Activated naive CD4-positive, alpha-beta T cell treated with anti-CD3 and anti-CD28 coated beads, Interleukin-2, amount 50 U/mL, for 24 hours (primary cell): ENCODE results near the gene NFYA.
"Not testable (repeated sequence)": the region's sequence is repeated elsewhere in the genome, so short reads cannot be mapped to it uniquely, and the experiment has no call there.

Experiments used
- H3K27ac Mint-ChIP-seq: one replicate; pipeline ENCODE4 v1.8.0; 2021; ENCODE audit warnings: mild to moderate bottlenecking, mixed read lengths
- H3K27me3 Mint-ChIP-seq: one replicate; pipeline ENCODE4 v1.8.0; 2021; ENCODE audit warnings: mixed read lengths
- H3K36me3 Mint-ChIP-seq: one replicate; pipeline ENCODE4 v1.8.0; 2021; ENCODE audit warnings: mixed read lengths
- H3K4me1 Mint-ChIP-seq: one replicate; pipeline ENCODE4 v1.8.0; 2021; ENCODE audit warnings: mixed read lengths
- H3K4me3 Mint-ChIP-seq: one replicate; pipeline ENCODE4 v1.8.0; 2021; ENCODE audit warnings: mild to moderate bottlenecking, mixed read lengths
- H3K9me3 Mint-ChIP-seq: one replicate; pipeline ENCODE4 v1.8.0; 2021; ENCODE audit warnings: mixed read lengths

NFYA gene

GRCh38 chr6:41111017-41111416, 38.2 kb downstream of the NFYA start:
- Mint-ChIP-seq H3K9me3 (no peaks in the 10 kb centered on the region), H3K36me3 (peaks cover 8% of the 10 kb centered on the region), H3K27me3 (no peaks in the 10 kb centered on the region), H3K27ac (no peak overlapping the region), H3K4me1 (no peaks in the 10 kb centered on the region), H3K4me3 (no peak overlapping the region)

GRCh38 chr6:41115027-41115426, 42.3 kb downstream of the NFYA start:
- not testable (repeated sequence) for H3K27ac Mint-ChIP-seq, H3K9me3 Mint-ChIP-seq, H3K4me1 Mint-ChIP-seq, H3K27me3 Mint-ChIP-seq, H3K4me3 Mint-ChIP-seq
- peaks cover 12% of the 10 kb centered on the region for H3K36me3 Mint-ChIP-seq

- H3K4me3 Mint-ChIP-seq: no peak overlapping the region
- H3K27me3 Mint-ChIP-seq: no peaks in the 10 kb centered on the region
- H3K4me1 Mint-ChIP-seq: no peaks in the 10 kb centered on the region
- H3K9me3 Mint-ChIP-seq: no peaks in the 10 kb centered on the region
- H3K27ac Mint-ChIP-seq: no peak overlapping the region
- H3K36me3 Mint-ChIP-seq: peaks cover 25% of the 10 kb centered on the region
Observed at GRCh38 chr6:41119508-41119907, 46.7 kb downstream of the NFYA start.

GRCh38 chr6:41120058-41120457, 47.3 kb downstream of the NFYA start:
- H3K4me1 Mint-ChIP-seq: no peaks in the 10 kb centered on the region
- no peaks in the 10 kb centered on the region for H3K27me3 Mint-ChIP-seq
- peak overlapping the region; percentile 46 for H3K27ac Mint-ChIP-seq
- H3K4me3 Mint-ChIP-seq: no peak overlapping the region
- no peaks in the 10 kb centered on the region for H3K9me3 Mint-ChIP-seq
- peaks cover 22% of the 10 kb centered on the region for H3K36me3 Mint-ChIP-seq

- no peaks in the 10 kb centered on the region for H3K4me1 Mint-ChIP-seq
- H3K36me3 Mint-ChIP-seq: peaks cover 28% of the 10 kb centered on the region
- no peaks in the 10 kb centered on the region for H3K27me3 Mint-ChIP-seq
- H3K27ac Mint-ChIP-seq: no peak overlapping the region
- no peaks in the 10 kb centered on the region for H3K9me3 Mint-ChIP-seq
- no peak overlapping the region for H3K4me3 Mint-ChIP-seq
Observed at GRCh38 chr6:41122373-41122772, 49.6 kb downstream of the NFYA start.

- no peaks in the 10 kb centered on the region for H3K27me3 Mint-ChIP-seq
- H3K27ac Mint-ChIP-seq: no peak overlapping the region
- H3K36me3 Mint-ChIP-seq: peaks cover 26% of the 10 kb centered on the region
- H3K4me1 Mint-ChIP-seq: no peaks in the 10 kb centered on the region
- no peaks in the 10 kb centered on the region for H3K9me3 Mint-ChIP-seq
- no peak overlapping the region for H3K4me3 Mint-ChIP-seq
Observed at GRCh38 chr6:41122918-41123317, 50.1 kb downstream of the NFYA start.

GRCh38 chr6:41125282-41125681, 52.5 kb downstream of the NFYA start:
- Mint-ChIP-seq H3K27me3 (no peaks in the 10 kb centered on the region), H3K9me3 (no peaks in the 10 kb centered on the region), H3K36me3 (peaks cover 21% of the 10 kb centered on the region), H3K4me1 (no peaks in the 10 kb centered on the region), H3K4me3 (no peak overlapping the region), H3K27ac (no peak overlapping the region)

- H3K27me3 Mint-ChIP-seq: no peaks in the 10 kb centered on the region
- H3K9me3 Mint-ChIP-seq: no peaks in the 10 kb centered on the region
- peaks cover 15% of the 10 kb centered on the region for H3K36me3 Mint-ChIP-seq
- no peaks in the 10 kb centered on the region for H3K4me1 Mint-ChIP-seq
- no peak overlapping the region for H3K27ac Mint-ChIP-seq
- H3K4me3 Mint-ChIP-seq: no peak overlapping the region
Observed at GRCh38 chr6:41132254-41132653, 59.5 kb downstream of the NFYA start.

GRCh38 chr6:41135062-41135832, 62.5 kb downstream of the NFYA start:
- H3K9me3 Mint-ChIP-seq: no peaks in the 10 kb centered on the region
- H3K4me1 Mint-ChIP-seq: no peaks in the 10 kb centered on the region
- no peak overlapping the region for H3K4me3 Mint-ChIP-seq
- H3K27ac Mint-ChIP-seq: no peak overlapping the region
- no peaks in the 10 kb centered on the region for H3K27me3 Mint-ChIP-seq
- H3K36me3 Mint-ChIP-seq: peaks cover 15% of the 10 kb centered on the region

GRCh38 chr6:41136911-41137310, 64.1 kb downstream of the NFYA start:
- H3K27me3 Mint-ChIP-seq: no peaks in the 10 kb centered on the region
- peaks cover 18% of the 10 kb centered on the region for H3K36me3 Mint-ChIP-seq
- no peaks in the 10 kb centered on the region for H3K4me1 Mint-ChIP-seq
- no peak overlapping the region for H3K27ac Mint-ChIP-seq
- H3K4me3 Mint-ChIP-seq: no peak overlapping the region
- no peaks in the 10 kb centered on the region for H3K9me3 Mint-ChIP-seq

GRCh38 chr6:41147917-41148316, 75.1 kb downstream of the NFYA start:
- H3K27me3 Mint-ChIP-seq: no peaks in the 10 kb centered on the region
- no peak overlapping the region for H3K4me3 Mint-ChIP-seq
- peaks cover 7% of the 10 kb centered on the region for H3K9me3 Mint-ChIP-seq
- peak overlapping the region; percentile 5 for H3K27ac Mint-ChIP-seq
- peaks cover 8% of the 10 kb centered on the region for H3K36me3 Mint-ChIP-seq
- H3K4me1 Mint-ChIP-seq: peaks cover 23% of the 10 kb centered on the region
